Activated CD4-positive, alpha-beta T cell treated with anti-CD3 and anti-CD28 coated beads, Interleukin-2, amount 50 U/mL, for 1 hour (primary cell): Measurements from ENCODE around the gene HIP1.
"Not testable (repeated sequence)": the region's sequence is repeated elsewhere in the genome, so short reads cannot be mapped to it uniquely, and the experiment has no call there.

ENCODE experiments used
- DNase-seq: peaks from one replicate; pipeline ENCODE4 v3.0.0-alpha.2; 2020

HIP1 gene

DNA sequence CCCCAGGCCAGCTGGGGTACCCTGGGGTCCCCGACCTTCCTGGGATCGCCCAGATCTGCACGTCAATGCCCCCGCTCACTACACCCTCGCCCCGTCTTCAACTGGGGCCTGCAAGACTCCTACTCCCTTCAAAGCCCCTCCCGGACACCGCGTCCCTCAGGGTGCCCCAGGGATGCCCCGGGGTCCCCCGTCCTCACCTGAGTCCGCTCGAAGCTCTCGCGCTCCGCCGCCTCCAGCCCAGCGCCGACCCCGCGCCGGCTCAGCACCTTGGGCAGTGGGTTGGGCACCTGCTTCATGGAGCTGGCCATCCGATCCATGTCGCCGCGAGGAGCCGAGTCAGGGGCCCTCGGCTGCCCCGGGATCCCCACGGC lies at the start of gene HIP1:
Gene HIP1 (minus strand): TSS at position 338 of the 371 bp plus-strand sequence. CDS start 21 bp downstream, at position 317.
- no peak for DNase-seq

- DNase-seq = not testable (repeated sequence)
These were observed 49.6 kb upstream of the HIP1 start for GRCh38 chr7:75788154-75788847.

DNA sequence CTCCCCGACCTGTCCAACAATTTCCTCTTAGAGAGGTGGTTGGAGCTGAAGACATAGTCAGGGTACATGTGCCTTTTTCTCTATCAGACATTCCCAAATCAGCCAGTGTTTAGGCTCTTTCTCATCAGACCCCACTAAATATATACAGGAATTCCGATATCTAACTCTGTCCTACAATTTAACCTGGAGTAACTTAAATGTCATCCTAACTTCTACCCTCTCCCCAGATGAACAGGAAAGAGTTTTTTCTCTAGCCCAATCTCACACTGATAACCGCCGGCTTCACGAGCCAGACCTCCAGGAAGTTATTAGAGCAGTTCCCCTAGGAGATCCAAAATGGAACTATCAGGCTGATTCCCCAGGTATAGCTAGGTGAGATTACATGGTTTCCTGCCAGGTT lies 44.3 kb upstream of the HIP1 start:
- not testable (repeated sequence) for DNase-seq

DNA sequence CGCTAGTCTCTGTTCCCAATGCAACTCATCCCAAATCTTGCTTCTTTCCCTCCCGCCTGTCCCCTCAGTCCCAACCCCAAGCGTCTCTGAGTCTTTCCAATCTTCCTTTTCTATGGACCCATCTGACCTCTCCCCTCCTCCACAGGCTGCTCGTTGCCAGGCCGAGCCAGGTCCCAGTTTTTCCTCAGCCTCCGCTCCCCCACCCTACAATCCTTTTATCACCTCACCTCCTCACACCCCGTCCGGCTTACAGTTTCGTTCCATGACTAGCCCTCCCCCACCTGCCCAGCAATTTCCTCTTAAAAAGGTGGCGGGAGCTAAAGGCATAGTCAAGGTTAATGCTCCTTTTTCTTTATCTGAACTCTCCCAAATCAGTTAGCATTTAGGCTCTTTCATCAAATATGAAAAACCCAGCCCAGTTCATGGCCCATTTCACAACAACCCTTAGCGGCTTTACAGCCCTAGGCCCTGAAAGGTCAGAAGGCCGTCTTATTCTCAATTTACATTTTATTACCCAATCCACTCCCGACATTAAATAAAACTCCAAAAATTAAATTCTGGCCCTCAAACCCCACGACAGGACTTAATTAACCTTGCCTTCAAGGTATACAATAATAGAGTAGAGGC lies 42.0 kb upstream of the HIP1 start:
- not testable (repeated sequence) for DNase-seq

- not testable (repeated sequence) for DNase-seq
These were observed 40.8 kb upstream of the HIP1 start for GRCh38 chr7:75779516-75779915.

GRCh38 chr7:75779035-75779434 lies 40.3 kb upstream of the HIP1 start:
- not testable (repeated sequence) for DNase-seq

DNA sequence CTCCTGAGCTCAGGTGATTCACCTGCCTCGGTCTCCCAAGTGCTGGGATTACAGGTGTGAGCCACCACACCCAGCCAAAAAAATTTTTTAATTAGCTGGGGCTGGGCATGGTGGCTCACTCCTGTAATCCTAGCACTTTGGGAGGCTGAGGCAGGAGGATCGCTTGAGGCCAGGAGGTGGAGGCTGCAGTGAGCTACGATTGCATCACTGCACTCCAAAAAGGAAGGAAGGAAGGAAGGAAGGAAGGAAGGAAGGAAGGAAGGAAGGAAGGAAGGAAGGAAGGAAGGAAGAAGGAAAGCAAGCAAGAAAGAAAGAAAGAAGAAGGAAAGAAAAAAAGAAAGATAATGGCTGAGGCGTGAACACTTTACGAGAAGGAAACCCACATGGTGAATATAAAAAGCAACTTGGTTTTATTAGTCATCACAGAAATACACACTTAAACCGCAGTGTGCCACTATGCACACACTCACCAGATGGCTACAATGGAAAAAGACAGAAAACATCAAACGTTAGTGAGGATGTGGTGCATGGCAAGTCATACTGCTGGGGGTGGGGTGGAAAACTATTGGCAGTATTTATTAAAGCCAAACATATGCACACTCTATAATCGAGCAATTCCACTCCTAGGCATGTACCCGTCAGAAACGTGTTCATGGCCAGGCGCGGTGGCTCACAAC lies 37.7 kb upstream of the HIP1 start:
- peak; percentile 4 for DNase-seq

GRCh38 chr7:75773958-75774357 lies 35.2 kb upstream of the HIP1 start:
- not testable (repeated sequence) for DNase-seq

- no peak for DNase-seq
These were observed 33.6 kb upstream of the HIP1 start, which contains the start of gene CCL26 for GRCh38 chr7:75772081-75773077. Gene CCL26 (minus strand): TSS chr7:75772211. CDS start chr7:75772176, 35 bp downstream.

- no peak for DNase-seq
These were observed 32.5 kb upstream of the HIP1 start for GRCh38 chr7:75771224-75771623.

DNA sequence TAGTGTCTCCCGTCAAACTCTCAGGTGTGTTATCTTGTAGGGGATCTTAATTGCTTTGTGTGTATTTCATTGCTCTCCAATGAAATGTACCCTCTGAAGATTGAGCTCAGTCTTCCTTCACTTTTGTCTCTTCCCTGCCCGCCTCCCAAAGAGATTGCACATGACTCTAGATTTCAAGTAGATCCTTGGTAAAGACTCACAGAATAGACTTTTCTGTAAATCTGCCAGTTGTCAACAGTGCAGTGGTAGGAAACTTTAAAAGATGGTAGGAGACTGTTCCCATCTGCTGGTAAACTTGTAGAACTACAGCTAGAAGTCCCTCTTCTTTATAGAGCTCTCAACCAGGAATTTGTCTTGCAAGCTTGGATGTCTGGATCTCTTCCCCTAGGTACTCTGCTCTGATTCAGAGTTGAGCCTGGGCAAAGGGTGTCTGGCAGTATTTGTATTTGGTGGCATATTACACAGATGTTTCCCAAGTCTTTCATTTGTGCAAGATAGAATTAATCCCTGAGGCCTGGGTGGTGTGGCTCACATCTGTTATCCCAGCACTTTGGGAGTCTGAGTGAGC lies 23.7 kb upstream of the HIP1 start:
- no peak for DNase-seq

GRCh38 chr7:75761801-75762200 lies 23.1 kb upstream of the HIP1 start:
- DNase-seq = not testable (repeated sequence)

DNA sequence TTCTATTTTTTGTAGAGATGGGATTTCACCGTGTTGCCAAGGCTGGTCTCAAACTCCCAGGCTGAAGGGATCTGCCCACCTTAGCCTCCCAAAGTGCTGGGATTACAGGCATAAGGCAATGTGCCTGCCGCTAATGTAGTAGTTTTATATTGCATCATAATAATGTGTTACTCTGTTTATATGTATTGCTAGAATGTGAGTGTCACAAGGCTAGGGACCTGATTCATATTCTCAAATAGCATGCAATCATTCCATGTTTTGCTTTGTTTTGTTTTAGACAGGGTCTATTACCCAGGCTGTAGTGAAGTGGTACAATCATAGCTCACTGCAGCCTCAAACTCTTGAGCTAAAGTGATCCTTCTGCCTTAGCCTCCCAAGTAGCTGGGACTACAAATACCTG lies 19.8 kb upstream of the HIP1 start:
- DNase-seq = no peak

DNA sequence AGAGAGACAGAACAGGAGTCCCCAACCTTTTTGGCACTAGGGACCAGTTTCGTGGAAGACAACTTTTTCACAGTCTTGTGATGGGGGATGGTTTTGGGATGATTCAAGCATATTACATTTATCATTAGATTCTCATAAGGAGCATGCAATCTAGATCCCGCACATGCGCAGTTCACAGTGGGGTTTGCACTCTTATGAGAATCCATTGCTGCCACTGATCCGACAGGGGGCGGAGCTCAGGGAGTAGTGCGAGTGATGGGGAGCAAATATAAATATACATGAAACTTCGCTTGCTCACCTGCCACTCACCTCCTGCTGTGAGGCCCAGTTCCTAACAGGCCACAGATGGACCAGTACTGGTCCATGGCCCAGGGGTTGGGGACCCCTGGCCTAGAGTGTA lies 19.1 kb upstream of the HIP1 start:
- no peak for DNase-seq

DNA sequence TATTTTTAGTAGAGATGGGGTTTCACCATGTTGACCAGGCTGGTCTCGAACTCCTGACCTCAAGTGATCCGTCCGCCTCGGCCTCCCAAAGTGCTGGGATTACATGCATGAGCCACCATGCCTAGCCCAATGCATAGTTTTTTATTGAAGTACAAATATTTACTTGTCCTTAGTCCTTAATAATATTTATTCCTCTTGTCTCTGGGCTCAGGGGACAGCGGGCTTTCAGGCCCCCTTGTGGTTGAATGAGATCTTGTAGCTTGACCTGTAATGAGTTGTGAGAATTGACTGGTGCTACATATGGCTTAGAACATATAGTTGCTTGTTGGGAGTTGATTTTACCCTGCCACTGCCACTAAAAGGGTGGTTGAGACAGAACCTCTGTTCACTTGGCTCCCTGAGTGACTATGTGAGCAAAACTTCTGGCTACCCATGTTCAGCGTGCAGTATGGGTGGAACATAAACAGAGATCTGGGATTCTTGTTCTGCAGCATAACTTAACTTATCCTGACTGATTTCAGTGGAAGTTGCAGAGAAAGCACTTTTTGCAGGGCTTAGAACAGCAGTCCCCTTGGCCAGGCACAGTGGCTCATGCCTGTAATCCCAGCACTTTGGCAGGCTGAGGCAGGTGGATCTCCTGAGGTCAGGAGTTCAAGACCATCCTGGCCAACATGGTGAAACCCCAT lies 18.4 kb upstream of the HIP1 start:
- DNase-seq = no peak

DNA sequence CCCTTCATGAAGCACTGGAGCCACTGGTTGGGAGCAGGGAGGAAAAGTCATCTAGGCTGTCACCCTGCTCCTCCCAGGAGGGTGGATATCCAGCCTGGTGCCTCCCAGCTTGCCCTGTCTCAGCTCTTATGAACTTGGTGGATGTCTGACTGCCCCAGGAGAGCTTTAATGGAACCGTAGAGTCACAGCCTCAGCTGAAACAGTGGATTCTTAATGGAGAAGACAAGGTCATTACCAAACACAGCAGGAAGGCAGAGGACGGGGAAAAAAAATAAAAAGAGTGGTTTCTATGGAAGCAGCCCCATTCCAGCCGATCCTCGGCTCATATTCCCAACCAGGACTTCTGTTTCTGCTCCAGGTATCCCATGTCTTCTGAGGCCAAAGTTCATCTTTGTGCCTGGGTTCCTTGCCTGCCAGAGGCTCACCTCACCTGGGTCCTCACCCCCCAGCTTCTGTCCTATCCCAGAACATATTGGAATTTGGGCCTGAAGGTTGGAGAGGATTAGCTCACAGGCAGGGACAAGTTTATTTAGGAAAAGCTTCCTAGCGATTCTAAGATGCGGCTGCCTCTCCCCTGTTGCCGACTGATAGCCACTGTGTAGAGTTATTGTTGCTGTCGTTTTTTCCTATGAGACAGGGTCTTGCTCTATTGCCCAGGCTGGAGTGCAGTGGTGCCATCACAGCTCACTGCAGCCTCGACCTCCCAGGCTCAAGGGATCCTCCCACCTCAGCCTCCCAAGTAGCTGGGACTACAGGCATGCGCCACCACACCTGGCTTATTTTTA lies 17.7 kb upstream of the HIP1 start:
- DNase-seq = no peak

DNA sequence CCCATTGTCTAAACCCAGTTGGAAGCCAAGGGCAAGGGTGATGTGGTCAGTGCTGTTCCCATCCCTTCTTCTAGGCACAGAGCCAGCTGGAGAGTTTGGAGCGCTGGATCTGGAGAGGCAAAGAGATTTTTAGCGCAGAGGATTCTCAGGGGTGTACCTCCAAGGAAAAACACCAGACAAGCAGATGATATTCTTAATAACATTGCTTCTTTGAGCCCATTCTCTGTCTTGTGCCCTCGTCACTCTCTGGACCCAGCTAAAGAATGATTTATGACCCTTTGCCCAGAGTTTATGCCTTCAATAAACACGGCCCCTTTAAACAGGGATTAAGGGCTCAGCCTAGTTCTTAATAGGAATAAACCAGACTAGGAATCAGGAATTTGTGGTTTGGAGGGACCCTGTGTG lies 4.7 kb upstream of the HIP1 start:
- DNase-seq = no peak

GRCh38 chr7:75740846-75741497 lies 2.2 kb upstream of the HIP1 start:
- no peak for DNase-seq

DNA sequence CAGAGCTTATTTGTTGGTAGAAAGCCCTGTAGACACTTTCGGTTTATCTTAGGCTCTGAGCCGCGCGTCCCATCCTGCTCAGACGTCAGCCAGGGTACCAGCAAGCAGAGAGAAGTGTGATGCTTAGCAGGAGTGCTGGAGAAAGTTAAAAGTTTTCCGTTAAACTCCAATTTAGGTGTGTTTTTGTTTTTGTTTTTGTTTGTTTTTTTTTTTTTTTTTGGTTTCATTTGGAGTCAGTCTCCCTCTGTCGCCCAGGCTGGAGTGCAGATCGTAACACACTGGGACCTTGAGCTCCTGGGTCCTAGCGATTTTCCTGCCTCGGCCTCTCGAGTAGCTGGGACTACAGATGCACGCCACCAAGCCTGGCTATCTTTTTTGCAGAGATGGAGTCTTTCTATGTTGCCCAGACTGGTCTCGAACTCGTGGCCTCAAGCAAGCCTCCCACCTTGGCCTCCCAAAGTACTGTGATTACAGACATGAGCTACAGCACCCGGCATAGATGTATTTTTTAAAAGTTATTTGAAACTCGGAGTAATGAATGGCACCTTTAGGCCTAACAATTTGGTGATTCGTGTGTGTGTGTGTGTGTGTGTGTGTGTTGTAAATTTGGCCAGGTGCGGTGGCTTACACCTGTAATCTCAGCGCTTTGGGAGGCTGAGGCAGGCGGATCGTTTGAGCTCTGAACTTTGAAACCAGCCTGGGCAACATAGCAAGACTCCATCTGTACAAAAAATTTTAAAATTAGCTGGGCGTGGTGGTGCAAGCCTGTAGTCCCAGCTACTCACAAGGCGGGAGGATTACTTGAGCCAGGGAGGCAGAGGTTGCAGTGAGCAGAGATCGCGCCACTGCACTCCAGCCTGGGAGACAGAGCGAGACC lies 1.3 kb upstream of the HIP1 start:
- no peak for DNase-seq
